Hematopoietic multipotent progenitor cell treated with erythropoietin and hydrocortisone succinate and interleukin-3 and kit ligand, for 8 days (in vitro differentiated cells): ENCODE data around the gene FOXE3.
A peak's percentile ranks its signal among the peaks of the same experiment; 100 is the strongest.

ENCODE experiments used
- DNase-seq: peaks from one replicate; pipeline ENCODE4 v3.0.0-alpha.2; 2015

The FOXE3 gene

DNA sequence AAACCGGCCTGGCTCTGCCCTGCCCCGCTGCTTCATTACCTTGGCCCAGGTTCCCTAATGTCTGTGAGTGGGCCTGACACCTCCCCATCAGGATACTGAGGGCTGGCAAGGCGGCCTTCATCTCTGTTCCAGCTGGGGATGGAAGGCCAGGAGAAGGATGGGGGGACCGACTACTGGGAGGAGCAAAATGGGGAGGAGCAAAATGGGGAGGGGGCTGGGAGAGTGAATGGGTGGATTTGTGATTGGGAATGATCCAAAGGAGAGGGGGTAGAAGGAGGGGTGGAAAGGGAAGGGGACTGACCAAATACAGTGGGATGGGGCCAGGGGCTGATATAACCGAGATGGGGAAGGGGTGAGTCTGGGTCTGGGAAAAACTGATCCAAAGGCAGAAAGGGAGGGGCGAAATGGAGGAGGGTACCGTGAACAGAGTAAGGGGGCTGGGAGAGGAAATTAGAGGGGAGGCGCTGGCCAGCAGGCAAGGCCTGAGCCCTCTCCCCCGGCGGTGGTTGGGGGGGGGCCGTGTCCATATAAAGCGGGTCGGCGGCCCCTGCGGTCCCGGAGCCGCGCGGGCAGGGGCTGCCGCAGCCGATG lies at the start of gene FOXE3:
Gene FOXE3, plus strand, starts transcription at position 558 of the 591 bp plus-strand sequence. Its CDS starts 31 bp downstream, at position 589.
- DNase-seq = no peak

DNA sequence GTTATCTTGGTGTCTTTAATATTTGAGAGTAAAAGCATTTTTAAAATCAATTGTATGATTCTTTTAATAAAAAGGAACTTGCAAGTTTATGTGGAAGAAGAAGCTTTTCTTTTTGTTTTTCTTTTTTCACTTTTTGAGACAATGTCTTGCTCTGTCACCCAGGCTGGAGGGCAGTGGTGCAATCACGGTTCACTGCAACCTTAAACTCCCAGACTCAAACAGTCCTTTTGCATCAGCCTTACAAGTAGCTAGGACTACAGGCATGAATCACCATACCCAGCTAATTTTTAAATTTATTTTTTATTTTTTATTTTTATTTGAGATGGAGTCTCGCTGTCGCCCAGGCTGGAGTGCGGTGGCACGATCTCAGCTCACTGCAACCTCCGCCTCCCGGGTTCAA lies 48.4 kb upstream of the FOXE3 start:
- DNase-seq = no peak

- DNase-seq = no peak
Observed at GRCh38 chr1:47371016-47371517, 45.0 kb upstream of the FOXE3 start.

GRCh38 chr1:47374501-47374900 lies 41.6 kb upstream of the FOXE3 start:
- no peak for DNase-seq

DNA sequence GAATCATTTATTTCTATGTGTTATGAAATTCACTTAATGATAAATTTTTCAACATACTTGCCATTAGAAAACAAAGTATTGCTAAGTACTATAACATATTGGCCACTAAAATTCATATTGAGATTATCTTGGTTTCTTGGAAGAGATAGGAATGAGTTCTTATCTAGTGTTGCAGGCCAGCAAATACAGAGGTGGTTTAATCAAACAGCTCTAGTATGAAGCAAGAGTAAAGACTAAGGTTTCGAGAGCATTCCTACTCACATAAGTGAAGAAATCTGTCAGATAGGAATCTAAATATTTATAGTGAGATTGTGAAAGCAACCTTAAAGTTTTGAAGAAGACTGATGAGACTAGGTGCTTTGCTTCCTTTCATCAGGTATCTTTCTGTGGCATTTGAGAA lies 37.9 kb upstream of the FOXE3 start:
- DNase-seq = peak; percentile 20

DNA sequence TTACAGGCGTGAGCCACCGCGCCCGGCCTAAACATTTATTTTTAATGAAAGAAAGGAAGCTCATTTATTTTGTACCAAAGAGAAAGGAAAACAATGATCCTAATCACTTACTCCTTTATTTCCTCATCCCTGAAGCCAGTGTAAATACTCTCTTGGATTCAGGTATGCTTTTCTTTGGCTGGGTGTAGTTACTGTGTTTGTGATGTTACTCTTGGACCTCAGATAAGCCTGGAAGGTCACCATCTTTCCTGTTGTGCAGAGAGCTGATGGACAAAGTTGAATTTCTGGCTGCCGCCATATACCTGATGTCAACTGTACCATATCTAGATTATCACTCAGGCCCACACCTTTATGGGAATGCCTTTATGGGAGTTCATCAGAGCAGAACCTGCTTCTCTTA lies 35.4 kb upstream of the FOXE3 start:
- DNase-seq = no peak

DNA sequence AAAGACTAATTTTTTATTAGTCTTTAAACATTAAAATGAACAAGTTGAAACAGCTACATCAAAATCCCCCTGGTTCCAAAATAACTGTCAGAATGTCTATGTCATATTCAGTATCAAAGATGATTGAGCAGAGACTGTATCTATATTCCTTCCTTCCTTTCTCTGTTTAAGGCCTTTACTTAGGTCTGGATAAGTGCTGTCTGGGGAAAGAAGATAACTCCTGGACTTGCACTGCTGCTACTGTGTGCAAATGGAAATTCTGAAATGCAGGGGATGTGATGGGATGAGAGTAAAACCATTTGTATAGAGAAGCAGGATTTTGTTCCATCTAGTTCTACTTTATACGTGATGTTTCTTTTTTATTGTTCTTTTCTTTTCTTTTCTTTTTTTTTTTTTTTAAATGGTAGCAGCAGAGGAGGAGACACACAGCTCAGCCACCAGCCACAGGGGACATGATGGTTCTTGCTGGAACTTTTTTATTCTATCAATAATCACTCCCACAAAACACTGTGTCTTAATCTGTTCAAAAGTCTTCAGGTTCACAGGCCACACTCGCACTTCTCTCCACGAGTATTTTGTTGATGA lies 33.6 kb upstream of the FOXE3 start:
- DNase-seq = peak; percentile 27

DNA sequence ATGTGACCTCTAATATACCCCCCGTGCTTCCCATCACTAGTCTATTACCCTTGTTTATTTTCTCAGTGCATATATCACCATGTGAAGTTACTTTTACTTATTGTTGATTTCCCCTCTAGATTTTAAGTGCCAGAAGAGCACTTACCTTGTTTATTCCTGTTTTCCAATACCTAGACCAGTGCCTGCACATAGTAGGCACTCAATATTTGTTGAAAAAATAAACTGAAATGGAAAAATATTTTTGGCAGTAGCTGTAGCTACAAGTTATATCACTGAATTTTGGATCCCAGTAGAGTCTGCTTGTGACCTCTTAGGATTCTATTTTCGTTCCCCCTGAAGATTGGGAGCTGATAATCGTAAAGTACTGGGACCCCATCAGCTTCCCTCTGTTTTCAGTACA lies 32.0 kb upstream of the FOXE3 start:
- DNase-seq = no peak

DNA sequence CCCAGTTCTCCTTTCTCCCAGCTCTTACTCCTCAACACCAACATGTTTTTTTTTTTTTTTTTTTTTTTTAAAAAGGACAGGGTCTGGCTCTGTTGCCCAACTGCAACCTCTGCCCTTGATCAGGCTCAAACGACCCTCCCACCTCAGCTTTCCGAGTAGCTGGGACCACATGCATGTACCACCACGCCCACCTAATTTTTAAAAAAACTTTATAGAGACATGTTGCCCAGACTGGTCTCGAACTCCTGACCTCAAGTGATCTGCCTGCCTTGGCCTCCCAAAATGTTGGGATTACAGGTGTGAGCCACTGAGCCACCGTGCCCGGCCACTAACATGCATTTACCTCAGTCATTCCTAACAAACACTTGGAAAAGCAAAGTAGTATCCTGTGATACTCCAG lies 31.1 kb upstream of the FOXE3 start:
- DNase-seq = no peak

DNA sequence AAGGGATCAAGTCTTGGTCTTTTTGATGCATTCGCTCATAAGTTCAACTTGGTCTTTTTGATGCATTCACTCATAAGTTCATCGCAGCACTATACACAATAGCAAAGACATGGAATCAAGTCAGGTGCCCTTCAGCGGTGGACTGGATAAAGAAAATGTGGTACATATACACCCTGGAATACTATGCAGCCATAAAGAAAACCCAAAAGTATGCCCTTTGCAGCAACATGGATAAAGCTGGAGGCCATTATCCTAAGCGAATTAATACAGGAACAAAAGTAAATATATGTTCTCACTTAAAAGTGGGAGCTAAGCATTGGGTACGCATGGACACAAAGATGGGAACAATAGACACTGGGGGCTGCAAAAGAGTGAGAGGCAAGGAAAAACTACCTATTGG lies 29.8 kb upstream of the FOXE3 start:
- DNase-seq = no peak

- DNase-seq = no peak
Observed at GRCh38 chr1:47388030-47388890, 27.8 kb upstream of the FOXE3 start.

- DNase-seq = peak; percentile 61
Observed at GRCh38 chr1:47388891-47389238, 27.2 kb upstream of the FOXE3 start.

DNA sequence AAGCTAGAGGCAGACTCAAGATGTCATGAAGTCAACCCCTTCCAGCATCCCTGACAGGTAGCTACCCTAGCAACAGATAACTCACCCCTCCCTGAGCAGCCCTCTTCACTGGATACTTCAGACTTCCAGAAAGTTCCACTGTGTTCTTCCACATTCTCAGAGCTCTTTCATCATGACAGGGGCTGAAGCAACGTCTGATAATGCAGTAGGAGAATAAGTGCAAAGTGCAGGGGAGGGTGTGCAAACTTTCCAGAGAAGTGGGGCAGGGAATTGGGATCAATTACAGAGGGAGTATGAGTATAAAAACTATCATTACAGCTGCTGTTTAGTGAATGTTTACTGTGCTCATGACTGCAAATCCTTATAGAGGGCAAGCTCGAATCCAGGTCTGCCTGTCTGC lies 26.4 kb upstream of the FOXE3 start:
- no peak for DNase-seq

- DNase-seq = no peak
Observed at GRCh38 chr1:47390843-47391242, 25.2 kb upstream of the FOXE3 start.

GRCh38 chr1:47393141-47393540 lies 22.9 kb upstream of the FOXE3 start:
- no peak for DNase-seq

DNA sequence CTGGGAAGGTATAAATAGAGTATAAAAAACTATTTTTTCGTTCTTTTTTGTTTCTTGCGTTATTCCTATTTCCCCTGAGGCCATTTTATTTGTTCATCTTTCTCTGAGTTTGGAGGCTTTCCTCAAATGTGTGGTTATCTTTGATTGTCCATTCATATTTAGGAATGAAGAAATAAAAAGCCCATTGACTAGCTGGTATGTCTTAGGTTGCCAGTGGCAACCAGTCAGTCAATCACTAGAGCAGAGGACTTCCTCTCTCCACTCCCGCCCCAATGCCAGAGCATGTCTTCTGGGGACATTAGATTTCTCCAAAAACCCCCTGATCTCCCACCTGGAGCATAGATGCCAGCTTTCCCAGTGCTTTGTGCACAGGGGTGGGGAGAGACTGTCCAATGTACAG lies 20.7 kb upstream of the FOXE3 start:
- DNase-seq = no peak

DNA sequence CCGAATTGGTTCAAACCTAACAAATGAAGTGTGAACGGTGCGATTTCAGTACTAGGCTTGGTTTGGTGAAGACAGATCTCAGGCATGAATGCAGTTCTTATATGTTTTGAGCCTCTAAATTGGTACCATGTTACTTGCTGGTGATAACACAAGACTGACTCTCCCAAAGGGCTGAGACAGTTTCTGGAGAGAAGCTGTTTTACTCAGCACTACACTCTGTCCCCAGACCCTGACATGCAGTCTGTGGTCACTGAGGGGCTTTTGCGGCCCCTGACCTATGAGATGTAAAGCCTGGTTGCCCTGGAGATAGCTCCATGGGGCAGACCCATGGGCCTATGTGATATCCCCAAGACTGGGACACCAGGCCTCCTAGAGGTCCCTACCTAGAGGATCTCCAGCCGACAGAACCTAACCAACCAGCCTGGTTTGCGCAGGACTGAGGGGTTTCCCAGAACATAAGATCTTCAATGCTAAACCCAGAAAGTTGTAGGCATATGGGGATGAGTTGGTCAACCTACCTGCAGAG lies 19.4 kb upstream of the FOXE3 start:
- no peak for DNase-seq

GRCh38 chr1:47399138-47399845 lies 16.8 kb upstream of the FOXE3 start:
- no peak for DNase-seq

DNA sequence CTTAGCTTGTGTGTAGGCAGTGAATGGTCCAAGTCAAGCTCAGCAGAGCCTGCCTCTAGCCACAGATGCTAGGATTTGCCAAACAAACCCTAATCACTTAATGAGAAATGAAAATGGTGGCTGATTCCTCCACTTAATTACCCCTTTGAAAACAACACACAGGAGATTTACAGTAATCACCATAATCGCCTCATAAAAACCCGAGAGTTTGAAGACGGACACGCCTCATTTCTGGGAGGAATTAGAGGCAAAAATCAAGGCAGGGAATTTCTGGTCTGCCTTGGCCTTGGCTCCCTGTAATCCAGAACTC lies 16.3 kb upstream of the FOXE3 start:
- no peak for DNase-seq

GRCh38 chr1:47401761-47402160 lies 14.3 kb upstream of the FOXE3 start:
- no peak for DNase-seq

- no peak for DNase-seq
Observed at GRCh38 chr1:47402591-47402990, 13.5 kb upstream of the FOXE3 start.

DNA sequence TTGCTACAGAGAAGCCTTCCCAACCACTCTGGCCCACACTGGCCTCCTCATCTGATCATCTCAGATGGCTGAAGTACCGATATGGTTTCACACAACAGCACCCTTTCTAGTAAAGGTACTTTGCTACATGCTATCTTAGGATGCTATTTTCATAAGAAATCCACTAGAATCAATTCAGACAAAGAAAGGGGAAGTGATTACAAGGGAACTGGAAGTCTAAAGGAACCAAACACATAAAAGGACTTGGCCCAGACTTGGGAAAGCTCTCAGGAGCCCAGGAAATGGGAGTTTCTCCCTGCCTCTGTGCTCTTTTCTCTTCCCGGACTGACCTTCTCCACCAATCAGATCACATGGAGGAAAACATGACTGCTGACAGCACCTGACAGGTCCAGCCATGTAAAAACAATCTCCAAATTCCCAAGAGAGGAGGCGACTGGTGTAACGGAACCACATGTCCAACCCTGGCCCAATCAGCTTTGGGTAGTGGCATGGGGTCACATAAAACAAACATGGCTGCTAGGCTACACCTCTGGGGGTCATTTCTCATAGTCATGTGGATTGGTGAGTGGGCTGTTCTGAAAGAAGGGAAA lies 12.7 kb upstream of the FOXE3 start:
- no peak for DNase-seq

DNA sequence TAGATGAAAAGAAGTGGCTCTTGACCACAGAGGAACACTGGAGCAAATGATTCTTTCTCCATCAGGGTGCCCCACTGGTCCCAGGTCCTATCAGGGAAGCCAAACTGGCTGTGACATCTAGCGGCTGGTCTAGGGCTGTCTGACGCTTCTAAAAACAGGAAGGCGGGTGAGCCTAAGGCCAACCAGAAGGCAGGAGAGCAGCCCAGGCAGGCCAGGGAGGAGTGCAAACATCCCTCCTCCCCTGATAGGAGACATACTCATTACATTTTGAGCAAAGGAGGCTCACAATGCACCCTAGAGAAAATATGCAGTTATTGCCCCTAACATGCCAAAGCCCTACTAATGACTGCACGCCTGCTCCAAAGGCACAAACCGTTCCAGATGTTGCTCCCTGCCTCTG lies 10.4 kb upstream of the FOXE3 start:
- DNase-seq = no peak
